K562 (cell line): ENCODE measurements around the gene PCBP3. TPM values are rescaled to one million over a fixed set of nuclear protein-coding genes. Genes with fewer than 3 reads are reported as not detected.

ENCODE experiments used
- ATAC-seq: fragments of 200-7000 bp; cut with Tn5 transposase; 3 replicates; pipeline ENCODE4 v1.9.1; 2020; ENCODE audit warnings: moderate library complexity
- BruUV-seq: library from RNA; stranded (reverse); fragments of 400-500 nt; replicated peaks from 2 replicates; lab custom pipeline; 2021; lab: Mats Ljungman, UMichigan
- CTCF ChIA-PET: fragments of 300-600 bp; formaldehyde crosslinking; extraction: SDS; loops from one replicate; lab custom pipeline; 2021; ENCODE audit warnings: low intra/inter-chr PET ratio; lab: Yijun Ruan, JAX
- POLR2A ChIA-PET: fragments of 300-600, 350-650 bp; sonication (Branson Sonifier 250); formaldehyde crosslinking; extraction: SDS; loops from one replicate; lab custom pipeline; 2021; ENCODE audit warnings: antibody characterized with exemption, inconsistent platforms; lab: Yijun Ruan, JAX
- DNase-seq, 4 experiments: peaks; one replicate each; pipeline versions ENCODE4 v3.0.0 to v3.0.0-alpha.2; 2011 to 2018; ENCODE audit warnings: low spot score in 3 of 4, mixed read lengths in 3 of 4; ENCODE audit errors: extremely low read depth in 1 of 4
- FAIRE-seq: peaks from 2 replicates; lab custom pipeline; 2011; peaks lifted over from hg19 to GRCh38; lab: Jason Lieb, UNC
- H2AFZ ChIP-seq: 2 replicates; pipeline ENCODE4 v1.6.0; 2011; ENCODE audit warnings: low read depth, low read length, control low read depth, inconsistent platforms
- H3K27ac ChIP-seq: fragments of 200-600 bp; 3 replicates; pipeline ENCODE4 v1.8.0; 2011; ENCODE audit warnings: low read depth, mild to moderate bottlenecking, control low read depth, inconsistent platforms, low read length, moderate library complexity, mixed read lengths; ENCODE audit errors: extremely low read depth
- H3K27me3 ChIP-seq, 2 experiments: fragments of 300-600 bp in 1 of 2; 2 replicates in 1 of 2; 3 replicates in 1 of 2; pipeline versions ENCODE4 v1.6.0 to v1.8.0; 2011; ENCODE audit warnings: inconsistent platforms in 2 of 2, low read length in 2 of 2, mild to moderate bottlenecking in 1 of 2, mixed read lengths in 1 of 2, moderate library complexity in 1 of 2; ENCODE audit not compliant: control insufficient read depth in 2 of 2, insufficient read depth in 2 of 2
- H3K36me3 ChIP-seq: fragments of 300-600 bp; 3 replicates; pipeline ENCODE4 v1.8.0; 2011; ENCODE audit warnings: mild to moderate bottlenecking, low read length, inconsistent platforms; ENCODE audit not compliant: control insufficient read depth, insufficient read depth
- H3K4me1 ChIP-seq, 2 experiments: fragments of 200-600 bp in 1 of 2; replicated peaks in 1 of 2; 2 replicates in 1 of 2; 3 replicates in 1 of 2; pipeline versions ENCODE4 v1.5.1 to v1.8.0; 2011; ENCODE audit warnings: inconsistent platforms in 2 of 2, low read length in 2 of 2, mild to moderate bottlenecking in 1 of 2, mixed read lengths in 1 of 2, moderate library complexity in 1 of 2; ENCODE audit not compliant: control insufficient read depth in 2 of 2, insufficient read depth in 2 of 2
- H3K4me2 ChIP-seq: 2 replicates; pipeline ENCODE4 v1.6.1; 2011; ENCODE audit warnings: low read length, control low read depth, inconsistent platforms, mixed read lengths; ENCODE audit not compliant: insufficient read depth
- H3K4me3 ChIP-seq: fragments of 200-600 bp; sonication (generic), shearing (Covaris generic); 2 replicates; pipeline ENCODE4 v1.5.1; 2016; ENCODE audit warnings: control low read depth, inconsistent platforms
- H3K79me2 ChIP-seq: fragments of 200-600 bp; 3 replicates; pipeline ENCODE4 v1.8.0; 2011; ENCODE audit warnings: low read length, inconsistent platforms; ENCODE audit not compliant: control insufficient read depth, insufficient read depth
- H3K9ac ChIP-seq, 2 experiments: 2 replicates each; pipeline versions ENCODE4 v1.6.0 to v1.6.1; 2011; ENCODE audit warnings: low read depth in 2 of 2, low read length in 2 of 2, control low read depth in 1 of 2, inconsistent platforms in 1 of 2, mild to moderate bottlenecking in 1 of 2, mixed read lengths in 1 of 2; ENCODE audit not compliant: insufficient read depth in 1 of 2
- H3K9me1 ChIP-seq: one replicate; pipeline ENCODE4 v1.6.0; 2011; ENCODE audit warnings: inconsistent platforms, mild to moderate bottlenecking, low read length, moderate library complexity; ENCODE audit not compliant: control insufficient read depth, insufficient read depth
- H3K9me3 ChIP-seq: replicated peaks from 2 replicates; pipeline ENCODE4 v1.5.1; 2011; ENCODE audit warnings: low read depth, low read length, inconsistent platforms; ENCODE audit not compliant: control insufficient read depth, insufficient read depth
- H4K20me1 ChIP-seq: replicated peaks from 2 replicates; pipeline ENCODE4 v1.6.1; 2011; ENCODE audit warnings: low read length, inconsistent platforms, mixed read lengths; ENCODE audit not compliant: control insufficient read depth, insufficient read depth
- CBFA2T3 ChIP-seq: fragments of 450-650 bp; IDR thresholded peaks from 2 replicates; pipeline ENCODE4 v1.6.1; 2017
- CEBPG ChIP-seq, 3 experiments: fragments of 200-800 bp in 1 of 3; sonication (Bioruptor generic) in 1 of 3; sonication (generic) in 1 of 3; formaldehyde crosslinking in 1 of 3; IDR thresholded peaks in 2 of 3; conservative IDR thresholded peaks in 1 of 3; 2 replicates each; pipeline versions ENCODE4 v1.6.1 to v1.8.0; 2016 to 2022; ENCODE audit warnings: missing compliant biosample characterization in 2 of 3, missing genetic modification characterization in 2 of 3, mild to moderate bottlenecking in 1 of 3, missing genetic modification reagents in 1 of 3
- HDAC1 ChIP-seq, 2 experiments: fragments of 450-650 bp; IDR thresholded peaks; 2 replicates each; pipeline ENCODE4 v1.6.1; 2016 to 2017; ENCODE audit warnings: inconsistent platforms in 1 of 2, mild to moderate bottlenecking in 1 of 2, moderate library complexity in 1 of 2
- HEY1 ChIP-seq: fragments of 250-450 bp; sonication (Bioruptor Pico); IDR thresholded peaks from 2 replicates; pipeline ENCODE4 v1.5.0; 2020; ENCODE audit warnings: mild to moderate bottlenecking, moderate library complexity, borderline replicate concordance
- MCM3 ChIP-seq: fragments of 450-650 bp; IDR thresholded peaks from 2 replicates; pipeline ENCODE4 v1.6.1; 2016
- NELFE ChIP-seq: IDR thresholded peaks from 2 replicates; pipeline ENCODE4 v1.6.1; 2011; ENCODE audit warnings: mild to moderate bottlenecking; ENCODE audit not compliant: insufficient read depth, insufficient read length
- SRSF1 ChIP-seq: fragments of 200-400 bp; formaldehyde crosslinking; IDR thresholded peaks from 2 replicates; pipeline ENCODE4 v1.6.1; 2017; ENCODE audit warnings: mild to moderate bottlenecking, low read depth, low read length, moderate library complexity
- THAP12 ChIP-seq: fragments of 250-450 bp; sonication (Bioruptor Pico); IDR thresholded peaks from 2 replicates; pipeline ENCODE4 v1.9.0; 2021; ENCODE audit warnings: mild to moderate bottlenecking, inconsistent platforms
- ZBTB34 ChIP-seq: fragments of 250-450 bp; sonication (Bioruptor Pico); IDR thresholded peaks from 2 replicates; pipeline ENCODE4 v1.8.0; 2021; ENCODE audit warnings: mild to moderate bottlenecking, moderate library complexity
- WGBS: fragments of 100-300 bp; shearing (Covaris generic); methylation state at CpG from one replicate; pipeline ENCODE4 v1.1.6; 2016; ENCODE audit warnings: low coverage, mixed read lengths; ENCODE audit not compliant: insufficient coverage; ENCODE audit errors: missing lambda C conversion rate; 5-methylcytosine and 5-hydroxymethylcytosine counted together
- in situ Hi-C: fragments of 300-500 bp; cut with MboI; formaldehyde crosslinking; loops from 4 replicates; pipeline ENCODE4 v1.15.0; 2018; ENCODE audit warnings: inconsistent platforms, mixed read lengths
- intact Hi-C: fragments of 100-400 bp; cut with micrococcal nuclease; formaldehyde crosslinking; loops from 2 replicates; pipeline ENCODE4 v1.14.2; 2022
- polyA plus RNA-seq, 8 experiments: library from polyadenylated mRNA; depleted of rRNA in 4 of 8; stranded (reverse) in 5 of 8; unstranded in 3 of 8; fragments of >200 nt; fragmentation: Nextera tagmentation in 2 of 8; fragmentation: Illumina TruSeq in 1 of 8; extraction: Ambion mirVana in 2 of 8; extraction: Trizol in 1 of 8; gene quantifications; 2 replicates each; pipeline versions ENCODE4 v1.2.1 to v1.2.3, GENCODE V29; 2011 to 2014; ENCODE audit warnings: inconsistent platforms in 1 of 8, missing spikeins in 1 of 8
- total RNA-seq, 7 experiments: library from RNA; depleted of rRNA in 6 of 7; stranded (reverse); fragments of >200 nt in 6 of 7; fragmentation: Illumina TruSeq in 2 of 7; extraction: Trizol in 2 of 7; gene quantifications; 2 replicates each; pipeline versions ENCODE4 v1.2.1 to v1.2.3, GENCODE V29; 2011 to 2021; ENCODE audit warnings: low replicate concordance in 1 of 7

The PCBP3 gene
- total and polyA plus RNA-seq, 9 of the 15 experiments (the other 6 are each of a cell fraction or from before 2014, with no cell fraction given), result 0.18 TPM; not detected in 8

GRCh38 chr21:45839274-45839673 lies 195.7 kb downstream of the PCBP3 start:
- Histone ChIP-seq H3K4me3 (no peak overlapping the region), H3K79me2 (no peaks in the 10 kb centered on the region), H3K9me3 (no peaks in the 10 kb centered on the region; the same call in 1 of the 2 replicates), H3K36me3 (no peaks in the 10 kb centered on the region), H3K9ac (no peak overlapping the region), H3K9me1 (no peaks in the 10 kb centered on the region), H3K27ac (no peak overlapping the region), H3K27me3 (peaks cover 14 to 38% of the 10 kb centered on the region in 2 experiments; a peak in 4 of 5 replicates), H4K20me1 (peaks cover 7% of the 10 kb centered on the region), H3K4me2 (no peak overlapping the region), H3K4me1 (peaks cover 0 to 7% of the 10 kb centered on the region in 2 experiments; a peak in 1 of 5 replicates), H2AFZ (no peak overlapping the region)
- TF ChIP-seq NELFE, result no peak
- no peak for TF ChIP-seq CBFA2T3
- no peak for TF ChIP-seq CEBPG (CRISPR knock-in tag; IDR thresholded peaks at IDR 0.05)
- TF ChIP-seq CEBPG (tag; conservative IDR thresholded peaks at IDR 0.05 in 1 of 2, IDR thresholded peaks at IDR 0.05 in 1 of 2), result no peak
- TF ChIP-seq HDAC1 (IDR thresholded peaks at IDR 0.05), result no peak
- TF ChIP-seq SRSF1, result no peak
- no peak for TF ChIP-seq HEY1 (CRISPR knock-in tag)
- no peak for TF ChIP-seq ZBTB34 (CRISPR knock-in tag)
- TF ChIP-seq THAP12, result no peak
- TF ChIP-seq MCM3, result no peak
- no TSS peak for BruUV-seq
- no peak for FAIRE-seq
- CTCF ChIA-PET, result no interaction called here
- no peak for ATAC-seq
- intact Hi-C loops (no loop called here), in situ Hi-C loops (loop anchor here (25.0 kb wide), 1 partner anchor 877 kb away; no protein-coding TSS in a partner anchor)
- 19% methylated on average over 3 of the region's 3 CpGs for WGBS
- DNase-seq, result no peak
- POLR2A ChIA-PET, result no interaction called here
